Small intestine (tissue), 7 donors: ENCODE data around the gene ALG12. TPM values are rescaled to one million over a fixed set of nuclear protein-coding genes. Genes with fewer than 3 reads are reported as not detected.

Experiments used
- DNase-seq, 2 donors: peaks; one replicate each; pipeline versions ENCODE4 v3.0.0 to v3.0.0-alpha.2; 2013
- FAIRE-seq: peaks from 2 replicates; lab custom pipeline; 2012; peaks lifted over from hg19 to GRCh38; lab: Jason Lieb, UNC
- H3K27ac ChIP-seq, 3 donors: one replicate each; pipeline ENCODE4 v1.5.1; 2013; ENCODE audit warnings: low read length in 2 of 3, mild to moderate bottlenecking in 2 of 3, control low read depth in 1 of 3, inconsistent platforms in 1 of 3, low read depth in 1 of 3, moderate library complexity in 1 of 3
- H3K27me3 ChIP-seq, 3 donors: one replicate each; pipeline ENCODE4 v1.6.1; 2013; ENCODE audit warnings: low read length in 3 of 3, inconsistent platforms in 1 of 3; ENCODE audit not compliant: control insufficient read depth in 3 of 3, insufficient read depth in 3 of 3
- H3K36me3 ChIP-seq, 3 donors: one replicate each; pipeline ENCODE4 v1.6.1; 2013; ENCODE audit warnings: low read length in 3 of 3, inconsistent platforms in 1 of 3, low read depth in 1 of 3, mild to moderate bottlenecking in 1 of 3, moderate library complexity in 1 of 3; ENCODE audit not compliant: control insufficient read depth in 3 of 3, insufficient read depth in 2 of 3
- H3K4me1 ChIP-seq, 3 donors: one replicate each; pipeline ENCODE4 v1.6.1; 2013; ENCODE audit warnings: low read length in 2 of 3, inconsistent platforms in 1 of 3, low read depth in 1 of 3, mild to moderate bottlenecking in 1 of 3, moderate library complexity in 1 of 3; ENCODE audit not compliant: control insufficient read depth in 3 of 3, insufficient read depth in 2 of 3
- H3K4me3 ChIP-seq, 3 donors: one replicate each; pipeline ENCODE4 v1.5.1; 2013; ENCODE audit warnings: low read length in 3 of 3, control low read depth in 1 of 3, inconsistent platforms in 1 of 3, low read depth in 1 of 3, mild to moderate bottlenecking in 1 of 3, moderate library complexity in 1 of 3
- H3K9me3 ChIP-seq, 2 donors: one replicate each; pipeline ENCODE4 v1.6.1; 2013; ENCODE audit warnings: low read depth in 1 of 2, low read length in 1 of 2; ENCODE audit not compliant: control insufficient read depth in 2 of 2, insufficient read depth in 1 of 2
- WGBS, 3 donors: extraction: QIAGEN DNeasy Blood & Tissue Kit; methylation state at CpG; one replicate each; pipeline ENCODE4 v1.1.7; 2013; 5-methylcytosine and 5-hydroxymethylcytosine counted together
- polyA plus RNA-seq, 4 donors: library from polyadenylated mRNA; stranded (reverse) in 3 of 4; unstranded in 1 of 4; fragments of 200-250 nt in 3 of 4; fragments of 120-200 nt in 1 of 4; gene quantifications; one replicate each; pipeline versions ENCODE4 v1.2.1 to v1.2.3, GENCODE V29; 2013
- donor health status: healthy with polysubstance abuse.
- donor health status: control.
- donor health status: control.
- donor health status: Bipolar disorder and iron deficiency.
- donor health status: healthy.

Gene ALG12
- polyA plus RNA-seq, 4 donors: 9.4 to 31.6 (median 12.4) TPM

GRCh38 chr22:49884075-49884474 is 34.2 kb downstream of the ALG12 start:
- peaks cover 11 to 55% (median 17%) of the 10 kb centered on the region in 3 donors for H3K36me3 ChIP-seq
- no peak overlapping the region for H3K27ac ChIP-seq
- no peak for DNase-seq
- H3K4me3 ChIP-seq: no peak overlapping the region
- H3K27me3 ChIP-seq: no peaks in the 10 kb centered on the region
- peaks cover 0 to 2% (median 0%) of the 10 kb centered on the region in 3 donors for H3K4me1 ChIP-seq
- FAIRE-seq: no peak
- 96 to 97% (median 97%) methylated on average over 20 of the region's 20 CpGs for WGBS, 3 donors
- H3K9me3 ChIP-seq: peaks cover 0 to 73% of the 10 kb centered on the region in 2 donors

GRCh38 chr22:49883294-49883640 is 35.0 kb downstream of the ALG12 start:
- no peak overlapping the region for H3K27ac ChIP-seq
- 95 to 98% (median 97%) methylated on average over 4 of the region's 4 CpGs for WGBS, 3 donors
- DNase-seq: no peak
- peaks cover 0 to 68% of the 10 kb centered on the region in 2 donors for H3K9me3 ChIP-seq
- FAIRE-seq: no peak
- peaks cover 9 to 49% (median 17%) of the 10 kb centered on the region in 3 donors for H3K36me3 ChIP-seq
- H3K4me3 ChIP-seq: no peak overlapping the region
- H3K4me1 ChIP-seq: peaks cover 0 to 2% (median 0%) of the 10 kb centered on the region in 3 donors
- no peaks in the 10 kb centered on the region for H3K27me3 ChIP-seq

- H3K27ac ChIP-seq: no peak overlapping the region
- DNase-seq (no peak), FAIRE-seq (no peak)
- 86 to 90% (median 90%) methylated on average over 21 of the region's 21 CpGs for WGBS, 3 donors
- H3K9me3 ChIP-seq: peaks cover 0 to 73% of the 10 kb centered on the region in 2 donors
- H3K27me3 ChIP-seq: no peaks in the 10 kb centered on the region
- H3K36me3 ChIP-seq: peaks cover 9 to 47% (median 17%) of the 10 kb centered on the region in 3 donors
- peaks cover 0 to 2% (median 0%) of the 10 kb centered on the region in 3 donors for H3K4me1 ChIP-seq
- no peak overlapping the region for H3K4me3 ChIP-seq
Observed at GRCh38 chr22:49882519-49883293, 35.5 kb downstream of the ALG12 start.

- peaks cover 6 to 43% (median 17%) of the 10 kb centered on the region in 3 donors for H3K36me3 ChIP-seq
- DNase-seq (no peak), FAIRE-seq (no peak)
- no peaks in the 10 kb centered on the region for H3K27me3 ChIP-seq
- H3K4me1 ChIP-seq: peaks cover 0 to 2% (median 0%) of the 10 kb centered on the region in 3 donors
- peaks cover 0 to 76% of the 10 kb centered on the region in 2 donors for H3K9me3 ChIP-seq
- no peak overlapping the region for H3K27ac ChIP-seq
- no peak overlapping the region for H3K4me3 ChIP-seq
- 92 to 98% (median 93%) methylated on average over 2 of the region's 2 CpGs for WGBS, 3 donors
Observed at GRCh38 chr22:49881856-49882255, 36.4 kb downstream of the ALG12 start.

GRCh38 chr22:49880281-49880680 is 38.0 kb downstream of the ALG12 start:
- DNase-seq (no peak), FAIRE-seq (no peak)
- H3K4me1 ChIP-seq: peaks cover 0 to 2% (median 0%) of the 10 kb centered on the region in 3 donors
- H3K27me3 ChIP-seq: no peaks in the 10 kb centered on the region
- H3K36me3 ChIP-seq: peaks cover 2 to 32% (median 6%) of the 10 kb centered on the region in 3 donors
- peaks cover 0 to 70% of the 10 kb centered on the region in 2 donors for H3K9me3 ChIP-seq
- H3K27ac ChIP-seq: no peak overlapping the region
- 67 to 84% (median 68%) methylated on average over 20 of the region's 20 CpGs for WGBS, 3 donors
- no peak overlapping the region for H3K4me3 ChIP-seq

- no peak for DNase-seq
- WGBS, 3 donors: 91 to 96% (median 94%) methylated on average over 9 of the region's 9 CpGs
- H3K4me1 ChIP-seq: peaks cover 0 to 2% (median 0%) of the 10 kb centered on the region in 3 donors
- H3K27me3 ChIP-seq: no peaks in the 10 kb centered on the region
- no peak for FAIRE-seq
- no peak overlapping the region for H3K4me3 ChIP-seq
- H3K36me3 ChIP-seq: peaks cover 0 to 28% (median 6%) of the 10 kb centered on the region in 3 donors
- H3K9me3 ChIP-seq: peaks cover 0 to 67% of the 10 kb centered on the region in 2 donors
- no peak overlapping the region for H3K27ac ChIP-seq
Observed at GRCh38 chr22:49879871-49880270, 38.4 kb downstream of the ALG12 start.

GRCh38 chr22:49878206-49878605 is 40.0 kb downstream of the ALG12 start:
- 96 to 99% (median 99%) methylated on average over 8 of the region's 8 CpGs for WGBS, 3 donors
- H3K9me3 ChIP-seq: peaks cover 0 to 64% of the 10 kb centered on the region in 2 donors
- peaks cover 0 to 19% (median 2%) of the 10 kb centered on the region in 3 donors for H3K36me3 ChIP-seq
- peaks cover 0 to 2% (median 0%) of the 10 kb centered on the region in 3 donors for H3K4me1 ChIP-seq
- no peak overlapping the region for H3K4me3 ChIP-seq
- FAIRE-seq (no peak), DNase-seq (no peak)
- no peaks in the 10 kb centered on the region for H3K27me3 ChIP-seq
- no peak overlapping the region for H3K27ac ChIP-seq

GRCh38 chr22:49877642-49878041 is 40.6 kb downstream of the ALG12 start:
- 97% methylated on average over 7 of the region's 7 CpGs for WGBS, 3 donors
- peaks cover 0 to 2% (median 0%) of the 10 kb centered on the region in 3 donors for H3K4me1 ChIP-seq
- no peak for DNase-seq
- H3K27me3 ChIP-seq: no peaks in the 10 kb centered on the region
- peaks cover 0 to 62% of the 10 kb centered on the region in 2 donors for H3K9me3 ChIP-seq
- FAIRE-seq: no peak
- H3K27ac ChIP-seq: no peak overlapping the region
- peaks cover 0 to 19% (median 2%) of the 10 kb centered on the region in 3 donors for H3K36me3 ChIP-seq
- no peak overlapping the region for H3K4me3 ChIP-seq
